Skeletal muscle cell (primary cell): Measurements from ENCODE around the gene KRTAP6-2.

Experiments used
- DNase-seq: peaks from one replicate; pipeline ENCODE4 v3.0.0-alpha.2; 2010; ENCODE audit warnings: low read depth
- H3K4me3 ChIP-seq: 2 replicates; pipeline ENCODE4 v1.5.1; 2011; ENCODE audit warnings: low read depth, mild to moderate bottlenecking, control low read depth, low read length, moderate library complexity

The KRTAP6-2 gene, protein sequence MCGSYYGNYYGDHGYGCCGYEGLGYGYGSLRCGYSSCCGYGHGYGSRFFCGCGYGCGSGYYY

GRCh38 chr21:30598802-30599201, at the start of gene KRTAP6-2:
Gene KRTAP6-2, minus strand, starts transcription at chr21:30598902. Its CDS starts 28 bp downstream, at chr21:30598874.
- no peak for DNase-seq
- no peak within 1 kb of the TSS for H3K4me3 ChIP-seq

DNA sequence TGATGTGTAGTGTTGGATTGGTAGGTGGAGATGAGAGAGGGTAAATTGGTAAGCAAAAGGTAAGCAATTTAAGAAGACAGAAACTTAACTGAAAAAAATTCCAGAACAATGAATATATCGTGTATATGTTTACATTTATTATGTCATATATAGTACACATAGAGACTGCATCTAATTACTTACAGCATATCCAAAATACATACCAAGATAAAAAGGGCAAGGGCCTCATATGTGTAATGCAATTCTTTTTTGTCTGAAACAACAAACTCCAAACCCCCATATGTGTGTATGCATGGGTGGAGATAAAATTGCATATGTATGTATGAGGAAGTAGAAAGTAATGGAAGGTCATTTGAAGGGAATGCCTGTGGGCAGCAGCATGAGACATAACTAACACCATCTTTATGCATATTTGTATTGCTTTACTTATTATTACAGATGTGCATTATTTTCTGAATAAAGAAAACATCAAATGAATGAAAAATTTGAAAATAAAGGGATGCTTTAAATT, 48.3 kb upstream of the KRTAP6-2 start:
- no peak for DNase-seq
- no peak overlapping the region for H3K4me3 ChIP-seq

DNA sequence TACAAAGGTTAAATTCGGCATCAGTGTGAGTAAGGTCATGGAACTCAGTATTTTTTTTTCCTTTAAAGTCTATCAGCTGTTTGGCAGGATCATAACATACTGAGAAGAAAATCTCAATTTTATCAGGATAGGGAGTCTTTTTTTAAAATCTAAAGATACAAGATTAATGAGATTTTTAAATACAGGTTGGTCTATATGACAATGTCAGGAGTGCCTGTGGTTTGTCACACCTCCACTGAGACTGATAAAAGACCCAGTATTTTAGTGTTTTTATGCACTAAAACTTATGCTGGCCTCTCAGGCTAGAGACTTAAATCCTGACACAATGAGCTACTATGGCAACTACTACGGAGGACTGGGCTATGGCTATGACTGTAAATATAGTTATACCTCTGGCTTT, 43.9 kb upstream of the KRTAP6-2 start, which contains the start of gene KRTAP20-3:
Gene KRTAP20-3, plus strand, starts transcription at position 301 of the 400 bp plus-strand sequence.
- DNase-seq = no peak
- no peak within 1 kb of the TSS for H3K4me3 ChIP-seq

GRCh38 chr21:30638686-30639085, 40.0 kb upstream of the KRTAP6-2 start:
- no peak overlapping the region for H3K4me3 ChIP-seq
- DNase-seq = no peak

- no peak within 1 kb of the TSS for H3K4me3 ChIP-seq
- DNase-seq = no peak
Observed at GRCh38 chr21:30634906-30635305, 36.2 kb upstream of the KRTAP6-2 start, which contains the start of gene KRTAP20-2. Gene KRTAP20-2, plus strand, starts transcription at chr21:30635206. Its CDS starts 58 bp downstream, at chr21:30635264.

- DNase-seq = no peak
- no peak overlapping the region for H3K4me3 ChIP-seq
Observed at GRCh38 chr21:30629200-30629599, 30.5 kb upstream of the KRTAP6-2 start.

DNA sequence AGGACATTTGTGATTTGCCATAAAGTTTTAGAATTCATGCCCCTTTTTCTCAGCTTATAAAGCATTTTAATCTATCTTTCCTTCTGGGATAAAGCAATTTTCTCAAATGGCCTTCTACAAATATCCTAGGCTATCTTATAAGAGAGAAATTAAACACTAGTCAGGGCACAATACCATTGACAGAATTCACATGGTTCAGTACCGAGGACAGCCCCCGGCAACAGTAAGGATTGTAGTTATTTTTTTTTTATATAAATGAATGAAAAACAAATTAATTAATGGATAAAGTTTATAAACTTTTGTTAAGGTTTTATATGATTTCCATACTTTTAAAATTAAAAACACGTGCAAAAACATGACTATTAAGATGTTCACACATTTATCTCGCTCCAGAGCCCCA, 29.4 kb upstream of the KRTAP6-2 start:
- no peak overlapping the region for H3K4me3 ChIP-seq

GRCh38 chr21:30625449-30626165, 26.9 kb upstream of the KRTAP6-2 start:
- H3K4me3 ChIP-seq = no peak overlapping the region
- no peak for DNase-seq

More for the DNA sequence above, 29.4 kb upstream of the KRTAP6-2 start:
- no peak for DNase-seq

- no peak for DNase-seq
- H3K4me3 ChIP-seq = no peak overlapping the region
Observed at GRCh38 chr21:30623362-30623761, 24.7 kb upstream of the KRTAP6-2 start.

- no peak for DNase-seq
Observed at GRCh38 chr21:30620522-30620921, 21.8 kb upstream of the KRTAP6-2 start, which contains the start of gene KRTAP20-4. Gene KRTAP20-4, plus strand, starts transcription at chr21:30620627.

DNA sequence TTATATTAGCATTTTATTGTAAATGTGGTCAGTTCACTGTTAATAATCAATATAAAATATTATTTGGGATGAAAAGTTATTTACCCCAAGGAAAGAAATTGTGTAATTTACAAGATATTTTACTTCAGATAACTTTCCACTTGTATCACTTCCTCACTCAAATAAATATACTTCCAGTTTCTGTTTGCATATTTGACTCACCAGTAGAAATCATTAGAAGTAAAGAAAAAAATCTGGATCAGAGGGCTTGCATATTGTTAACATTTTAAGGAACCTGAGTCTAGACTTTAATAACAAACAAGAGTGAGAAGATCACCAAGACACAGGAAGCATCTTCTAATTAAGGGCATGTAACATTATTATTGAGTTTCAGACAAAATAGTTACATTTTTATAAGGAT, 21.4 kb upstream of the KRTAP6-2 start:
- no peak overlapping the region for H3K4me3 ChIP-seq
- no peak for DNase-seq

More at GRCh38 chr21:30620522-30620921, 21.8 kb upstream of the KRTAP6-2 start, which contains the start of gene KRTAP20-4:
- H3K4me3 ChIP-seq = no peak within 1 kb of the TSS

GRCh38 chr21:30616125-30616524, 17.4 kb upstream of the KRTAP6-2 start, which contains the start of gene KRTAP20-1:
Gene KRTAP20-1, plus strand, starts transcription at chr21:30616425. Its CDS starts 30 bp downstream, at chr21:30616455.
- no peak for DNase-seq
- no peak within 1 kb of the TSS for H3K4me3 ChIP-seq

DNA sequence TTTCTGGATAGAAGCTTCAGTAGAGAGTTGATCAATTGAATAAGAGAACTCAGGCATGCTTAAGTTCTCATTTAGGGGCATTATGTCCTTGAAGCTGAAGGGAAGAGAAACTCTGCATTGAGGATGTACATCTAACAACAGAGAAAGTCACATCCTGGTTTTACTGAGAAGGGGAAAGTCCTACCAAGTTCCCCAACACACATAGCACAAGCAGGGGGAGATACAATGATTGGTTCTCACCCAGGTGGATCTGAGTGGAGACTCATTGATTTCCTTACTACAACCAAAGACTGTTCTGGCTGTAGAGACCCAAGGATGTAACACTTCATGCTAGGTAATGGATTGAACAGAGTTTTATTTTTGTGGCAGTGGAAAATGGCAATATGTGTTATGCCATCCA, 16.5 kb upstream of the KRTAP6-2 start:
- no peak overlapping the region for H3K4me3 ChIP-seq
- DNase-seq = no peak

- DNase-seq = no peak
- no peak within 1 kb of the TSS for H3K4me3 ChIP-seq
Observed at GRCh38 chr21:30613836-30614235, 15.1 kb upstream of the KRTAP6-2 start, which contains the start of gene KRTAP6-1. Gene KRTAP6-1, minus strand, starts transcription at chr21:30613930. Its CDS starts 26 bp downstream, at chr21:30613904.

GRCh38 chr21:30612132-30612531, 13.4 kb upstream of the KRTAP6-2 start:
- DNase-seq = no peak
- H3K4me3 ChIP-seq = no peak overlapping the region

GRCh38 chr21:30605968-30606367, 7.3 kb upstream of the KRTAP6-2 start:
- no peak for DNase-seq
- no peak overlapping the region for H3K4me3 ChIP-seq

DNA sequence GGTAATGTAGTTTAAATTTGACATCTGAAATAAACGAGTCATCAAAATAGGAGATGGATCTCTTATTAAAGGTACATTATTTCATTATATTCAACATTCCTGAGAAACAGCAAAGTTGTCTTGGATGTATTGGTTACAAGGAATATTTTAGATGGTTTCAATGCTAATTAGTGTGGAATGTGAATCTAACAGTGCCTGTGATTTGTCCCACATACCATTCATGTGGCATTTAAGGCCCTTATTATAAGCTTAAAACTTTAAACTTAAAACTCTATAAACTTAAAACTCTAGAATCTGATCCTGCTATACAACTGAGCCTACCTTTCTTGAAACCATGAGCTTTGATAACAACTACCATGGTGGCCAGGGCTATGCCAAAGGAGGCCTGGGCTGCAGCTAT, 2.1 kb upstream of the KRTAP6-2 start, which contains the start of gene KRTAP22-1:
Gene KRTAP22-1, plus strand, starts transcription at position 301 of the 400 bp plus-strand sequence.
- no peak within 1 kb of the TSS for H3K4me3 ChIP-seq
- DNase-seq = no peak

DNA sequence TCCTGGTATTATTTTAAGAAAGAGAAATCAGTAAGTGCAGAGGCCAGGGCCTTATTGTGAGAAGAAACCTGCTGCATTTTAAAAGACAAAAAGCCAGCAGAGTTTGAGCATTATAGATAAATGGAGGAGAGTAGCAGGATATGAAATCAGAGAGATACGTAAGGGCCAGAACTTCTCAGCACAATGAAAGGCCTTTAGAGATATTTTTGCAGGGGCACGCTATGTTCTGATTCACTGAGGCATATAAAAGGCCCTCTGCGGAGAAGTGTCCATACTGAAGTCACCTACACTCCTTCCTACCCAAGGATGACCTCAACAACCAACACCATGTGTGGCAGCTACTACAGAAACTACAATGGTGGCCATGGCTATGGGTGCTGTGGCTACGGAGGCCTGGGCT, 6.6 kb downstream of the KRTAP6-2 start, which contains the start of gene KRTAP6-3:
Gene KRTAP6-3, plus strand, starts transcription at position 301 of the 400 bp plus-strand sequence. Its CDS starts 6 bp downstream, at position 307.
- no peak for DNase-seq
- H3K4me3 ChIP-seq = no peak within 1 kb of the TSS

DNA sequence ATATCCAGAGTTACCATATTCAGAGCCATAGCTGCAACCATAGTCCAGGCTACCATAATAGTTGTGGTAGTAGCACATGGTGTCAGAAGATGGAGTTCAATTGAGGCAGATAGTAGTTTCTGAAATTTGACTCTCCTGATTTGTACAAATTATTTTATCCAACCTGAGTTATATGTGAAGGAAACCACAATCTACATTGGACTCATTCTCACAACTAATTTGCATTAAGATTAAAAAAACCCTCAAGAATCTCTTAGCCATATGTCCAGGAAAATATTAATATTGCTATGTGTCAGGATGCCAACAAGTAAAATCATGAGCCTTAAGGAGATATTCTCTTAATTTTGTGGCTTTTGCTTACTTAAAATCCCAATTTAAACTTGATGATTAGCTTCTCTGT, 8.4 kb downstream of the KRTAP6-2 start, which contains the start of gene KRTAP22-2:
Gene KRTAP22-2, minus strand, starts transcription at position 101 of the 400 bp plus-strand sequence.
- H3K4me3 ChIP-seq = no peak within 1 kb of the TSS
- DNase-seq = no peak

GRCh38 chr21:30582870-30583269, 15.8 kb downstream of the KRTAP6-2 start:
- no peak overlapping the region for H3K4me3 ChIP-seq
- DNase-seq = no peak
